HS-5 (cell line): Measurements from ENCODE around the gene ETFA.

Experiments
- DNase-seq: peaks from one replicate; pipeline ENCODE4 v3.0.0-alpha.2; 2012; ENCODE audit warnings: low read depth

ETFA gene

DNA sequence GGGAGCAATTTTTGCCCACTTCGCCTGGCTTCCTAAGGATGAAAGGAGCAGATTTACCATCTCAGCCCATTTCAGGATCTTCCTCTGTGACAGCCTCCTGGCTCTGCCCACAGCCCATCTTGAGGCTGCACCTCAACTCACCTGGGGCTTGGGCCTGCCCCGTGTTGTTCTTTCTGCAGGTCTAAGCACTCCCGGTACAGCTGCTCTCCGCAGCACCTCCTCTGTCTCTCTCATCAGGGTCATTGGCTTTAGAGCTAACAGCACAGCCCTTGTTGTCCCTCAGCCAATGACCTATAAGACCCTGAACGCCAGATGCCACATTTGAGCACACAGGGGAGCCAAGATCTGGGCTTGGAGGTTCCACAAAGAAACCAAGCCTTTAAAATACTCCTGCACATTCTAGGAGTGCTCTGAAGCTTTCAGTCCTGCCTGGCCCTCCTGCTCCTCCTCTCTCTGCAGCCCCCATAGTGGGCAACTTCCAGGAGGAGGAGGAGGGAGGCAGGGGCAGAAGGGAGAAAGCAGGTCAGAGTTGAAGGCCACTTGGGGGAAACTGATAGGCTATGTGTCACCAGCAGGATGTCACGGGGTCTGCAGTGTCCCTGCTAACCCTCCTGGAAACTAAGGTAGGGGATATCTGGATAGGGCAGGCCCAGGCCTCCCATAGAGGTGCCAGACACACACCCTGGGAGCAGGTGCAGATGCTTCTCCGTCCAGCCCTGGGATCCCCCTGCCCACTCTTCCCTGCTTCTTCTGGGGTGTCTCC is 115.6 kb downstream of the ETFA start:
- DNase-seq = no peak

DNA sequence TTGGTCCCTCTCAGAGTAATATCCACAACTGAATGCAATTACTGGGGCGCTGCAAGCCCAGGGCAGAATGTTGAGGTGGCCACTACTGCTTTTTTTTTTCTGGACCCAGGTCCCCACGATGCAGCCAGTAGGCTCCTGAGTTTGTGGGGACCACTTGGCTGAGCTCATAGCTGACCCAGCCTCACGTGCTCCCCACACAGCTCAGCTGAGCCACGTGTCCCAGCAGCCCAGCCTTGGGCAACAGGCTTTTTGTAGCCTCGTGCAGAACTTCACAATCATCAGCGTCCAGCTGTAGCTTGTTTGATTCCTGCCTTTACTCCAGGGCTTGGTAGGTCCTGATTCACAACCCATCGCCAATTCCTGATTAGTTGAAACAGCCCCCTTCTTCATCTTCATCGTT is 117.3 kb downstream of the ETFA start:
- no peak for DNase-seq

DNA sequence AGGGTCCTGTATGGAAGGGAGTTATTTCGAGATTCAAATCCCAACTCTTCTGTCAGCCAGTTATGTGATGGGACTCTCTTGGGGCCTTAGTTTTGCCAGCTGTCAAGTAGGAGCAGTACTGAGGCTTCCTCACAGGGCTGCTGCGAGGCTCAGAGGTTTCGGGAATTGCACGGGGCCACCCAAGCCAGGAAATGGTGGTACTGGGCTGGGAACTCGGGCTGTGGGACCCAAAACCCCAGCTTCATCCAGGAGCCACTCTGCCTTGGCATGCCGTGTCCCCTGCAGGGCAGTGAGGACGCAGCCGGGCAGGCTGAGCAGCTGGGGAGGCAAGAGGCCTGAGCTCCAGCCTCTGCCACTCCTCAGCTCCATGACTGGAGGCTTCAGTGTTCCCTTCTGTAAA is 118.6 kb downstream of the ETFA start:
- DNase-seq = no peak

DNA sequence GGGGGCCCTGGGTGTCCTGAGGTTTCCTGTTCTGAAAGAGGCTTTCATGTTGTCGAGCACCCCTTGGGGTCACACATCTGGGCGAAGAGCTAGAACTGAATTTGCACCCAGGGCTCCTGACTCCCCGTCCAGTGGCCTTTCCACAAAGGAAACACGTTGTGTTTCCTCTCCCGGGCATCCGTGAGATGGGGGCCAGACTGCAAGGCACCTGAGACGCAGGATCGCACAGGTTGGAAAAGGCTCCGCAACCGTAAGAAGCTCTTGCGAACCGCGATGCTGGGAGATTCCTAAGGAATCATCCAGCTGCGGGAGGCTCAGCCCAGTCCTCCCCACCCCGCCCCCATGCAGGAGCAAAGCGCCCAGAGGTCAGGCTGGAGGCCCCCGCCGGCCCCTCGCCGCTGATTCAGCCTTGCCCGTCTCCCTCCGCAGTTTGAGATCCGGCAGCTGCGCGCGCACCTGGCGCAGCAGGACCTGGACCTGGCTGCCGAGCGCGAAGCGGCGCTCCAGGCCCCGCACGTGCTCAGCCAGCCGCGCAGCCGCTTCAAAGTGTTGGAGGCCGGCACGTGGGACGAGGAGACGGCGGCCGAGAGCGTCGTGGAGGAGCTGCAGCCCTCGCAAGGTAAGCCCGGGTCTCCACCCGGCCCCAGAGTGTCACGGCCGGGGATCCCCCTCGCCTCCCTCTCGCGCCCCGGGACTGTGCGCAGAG is 119.6 kb downstream of the ETFA start:
- no peak for DNase-seq

DNA sequence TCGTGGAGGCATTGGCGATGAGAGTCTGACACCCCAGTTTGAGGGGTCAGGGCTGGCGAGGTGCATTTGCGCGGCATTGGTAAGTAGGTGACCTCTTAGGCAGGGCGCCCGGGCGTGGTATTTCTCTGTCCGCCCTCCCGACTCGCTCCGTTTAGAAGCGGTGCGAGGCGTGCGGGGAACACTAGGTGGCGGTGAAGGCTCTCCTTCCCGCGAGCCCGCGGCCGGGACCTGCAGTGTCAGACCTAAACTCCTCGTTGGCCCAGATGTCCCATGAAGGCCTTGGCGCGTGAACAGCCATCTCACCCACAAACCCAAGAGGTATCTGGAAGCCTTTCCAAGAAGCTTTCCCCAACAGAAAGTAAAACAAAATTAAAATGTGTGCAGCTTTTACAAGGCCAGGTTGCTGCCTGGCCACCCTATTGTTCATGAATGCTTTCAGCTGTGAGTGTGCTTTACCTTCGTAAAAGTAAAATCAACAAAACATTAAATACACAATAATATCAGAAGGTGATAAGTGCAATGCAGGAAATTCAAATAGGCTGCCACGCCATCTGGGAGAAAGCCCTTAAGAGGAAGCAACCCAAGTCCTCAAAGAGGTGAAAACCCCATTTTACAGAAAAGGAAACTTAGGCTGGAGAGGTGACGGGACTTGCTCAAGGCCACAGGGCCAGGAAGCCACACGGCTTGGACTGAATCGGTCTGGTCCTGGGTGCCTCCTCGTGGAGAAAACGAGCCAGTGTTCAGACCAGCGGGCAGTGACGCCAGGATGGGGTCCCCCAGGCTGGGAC is 120.3 kb downstream of the ETFA start:
- DNase-seq = no peak

DNA sequence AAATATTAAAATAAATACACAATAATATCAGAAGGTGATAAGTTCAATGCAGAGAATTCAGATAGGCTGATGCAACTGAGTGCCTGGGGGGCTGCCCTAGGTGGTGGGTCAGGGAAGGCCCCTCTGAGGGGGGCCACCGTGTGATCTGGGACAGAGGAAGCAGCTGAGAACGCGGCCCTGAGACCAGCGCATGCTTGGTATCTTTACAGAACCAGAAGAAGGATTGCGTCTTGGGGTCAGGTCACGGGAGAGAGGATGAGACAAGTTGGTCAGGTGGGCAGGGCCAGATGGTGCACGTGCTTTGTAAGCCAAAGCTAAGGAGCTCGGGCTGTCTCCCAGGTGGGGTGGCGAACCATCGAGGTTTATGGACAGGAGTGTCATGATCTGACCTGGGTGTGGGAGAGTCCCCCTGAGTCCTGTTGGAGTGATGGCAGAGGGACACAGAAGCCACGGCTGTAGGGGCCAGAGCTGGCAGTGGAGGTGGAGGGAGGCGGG is 121.2 kb downstream of the ETFA start:
- DNase-seq = no peak

DNA sequence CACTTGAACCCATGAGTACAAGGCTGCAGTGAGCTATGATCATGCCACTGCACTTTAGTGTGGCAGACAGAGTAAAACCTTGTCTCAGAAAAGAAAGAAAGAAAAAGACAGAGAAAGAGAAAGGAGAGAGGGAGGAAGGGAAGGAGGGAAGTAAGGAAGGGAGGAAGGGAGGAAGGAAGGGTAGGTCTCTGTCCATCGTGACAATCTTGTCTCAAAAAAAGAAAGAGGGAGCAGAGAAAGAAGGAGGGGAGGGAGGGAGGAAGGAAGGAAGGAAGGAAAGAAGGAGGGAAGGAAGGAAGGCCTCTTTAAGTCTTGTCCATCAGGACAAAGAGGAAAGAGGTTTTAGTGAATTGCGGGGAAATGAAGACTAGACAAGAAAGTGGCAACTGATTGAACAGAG is 122.2 kb downstream of the ETFA start:
- DNase-seq = no peak

DNA sequence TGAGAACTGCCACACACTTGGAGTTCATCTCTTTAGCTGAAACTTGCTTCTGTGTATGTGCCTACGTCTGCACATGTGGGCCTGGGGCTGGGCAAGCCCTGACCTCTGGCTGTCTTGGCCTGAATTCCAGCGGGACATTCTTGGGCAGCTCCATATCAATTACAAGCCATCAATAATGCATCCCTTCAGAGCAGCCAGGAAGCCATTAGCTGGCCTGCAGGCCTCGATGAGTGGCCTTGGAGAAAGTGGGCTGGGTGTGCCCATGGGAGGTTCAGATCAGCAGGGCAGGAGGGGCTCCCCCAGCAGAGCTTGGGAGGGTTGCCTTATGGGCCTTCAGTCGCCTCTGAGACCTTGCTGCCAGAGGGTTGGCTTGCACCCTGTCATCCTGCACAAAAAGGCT is 124.1 kb downstream of the ETFA start:
- no peak for DNase-seq

DNA sequence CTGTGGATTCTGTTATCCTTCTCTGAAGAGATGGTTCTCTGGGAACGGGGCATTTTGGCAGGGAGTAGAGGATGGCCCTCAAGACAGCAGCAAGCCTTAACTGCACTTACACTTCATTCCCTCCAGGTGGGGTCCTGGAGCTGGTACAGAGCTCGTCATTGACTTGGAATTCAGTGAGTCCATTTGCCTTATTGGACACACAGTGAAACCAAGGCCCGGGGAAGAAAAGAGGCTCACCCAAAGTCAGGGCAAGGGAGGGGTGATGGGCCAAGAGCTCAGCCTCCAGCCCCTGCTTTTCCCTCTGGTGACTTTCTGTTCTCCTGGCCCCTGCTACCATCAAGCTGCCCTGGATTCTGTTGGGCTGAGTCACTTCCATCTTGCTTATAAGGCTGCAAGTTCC is 125.6 kb downstream of the ETFA start:
- DNase-seq = peak; percentile 42

DNA sequence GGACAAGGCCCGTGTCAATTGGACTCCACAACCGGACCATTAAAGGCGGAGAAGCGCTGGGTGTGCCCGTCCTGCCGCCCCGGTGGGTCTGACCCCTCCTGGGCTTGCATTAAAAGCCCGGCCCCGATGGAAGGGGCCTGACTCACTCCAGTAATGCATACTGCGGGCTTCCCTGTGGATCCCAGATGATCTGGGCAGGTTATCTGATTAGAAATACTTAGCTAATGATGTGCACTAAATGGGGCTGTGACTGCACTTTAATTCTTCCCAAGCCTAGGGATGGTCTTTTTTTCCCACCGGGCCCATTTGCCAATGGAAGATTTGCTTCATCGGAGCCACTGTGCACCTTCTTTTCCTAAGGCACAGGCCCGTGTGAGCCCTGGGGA is 126.6 kb downstream of the ETFA start:
- DNase-seq = no peak

DNA sequence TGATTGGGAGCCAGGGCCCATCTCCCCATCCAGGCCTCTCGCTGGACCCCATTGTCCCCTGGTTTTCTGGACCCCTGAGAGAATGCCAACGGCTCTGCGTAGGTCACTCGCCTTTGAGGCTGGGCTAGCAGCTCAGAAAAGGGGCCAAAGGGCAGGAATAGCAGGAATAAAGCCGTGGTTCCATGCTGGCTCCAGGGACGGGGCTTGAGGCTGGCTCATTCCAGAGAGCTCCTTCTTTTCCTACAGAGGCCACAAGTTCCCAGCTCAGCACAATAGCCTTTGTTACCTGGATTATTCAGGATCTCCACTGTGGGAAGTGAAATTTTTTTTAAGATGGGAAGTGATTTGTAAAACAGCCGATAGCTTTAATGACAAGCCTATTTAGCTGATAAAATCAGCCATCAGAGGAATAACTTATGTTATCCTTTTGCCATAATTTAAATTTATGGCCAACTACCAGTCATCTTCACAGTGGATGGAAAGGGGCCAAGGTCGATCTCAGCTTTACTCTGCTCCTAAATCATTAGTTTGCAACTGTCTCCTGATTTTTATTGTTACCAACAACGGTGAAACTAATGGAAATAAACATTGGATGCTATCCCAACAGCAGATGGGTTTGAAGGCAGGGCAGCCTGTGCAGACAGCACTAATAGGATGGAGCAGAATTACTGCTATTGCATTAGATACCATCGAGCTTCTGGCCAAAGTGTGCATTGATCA is 127.2 kb downstream of the ETFA start:
- DNase-seq = no peak

DNA sequence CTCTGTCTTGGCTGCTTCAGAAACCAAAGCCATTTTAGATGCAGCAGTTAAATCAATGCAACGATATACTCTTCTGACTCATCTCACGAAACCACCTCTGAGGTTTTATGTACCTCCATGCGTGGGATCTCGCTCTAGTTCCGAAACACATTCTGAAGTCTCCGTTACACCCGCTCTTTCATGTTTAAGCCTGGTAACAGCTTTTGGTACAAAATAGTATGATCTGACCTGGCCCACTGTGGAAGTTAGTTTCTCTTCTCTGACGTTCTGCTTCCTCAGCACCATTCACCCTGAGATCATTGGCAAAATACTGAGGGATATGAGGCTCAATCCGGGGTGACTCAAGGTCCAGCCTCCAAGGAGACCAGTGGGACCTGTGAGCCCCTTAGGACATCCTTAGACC is 129.6 kb downstream of the ETFA start:
- no peak for DNase-seq

DNA sequence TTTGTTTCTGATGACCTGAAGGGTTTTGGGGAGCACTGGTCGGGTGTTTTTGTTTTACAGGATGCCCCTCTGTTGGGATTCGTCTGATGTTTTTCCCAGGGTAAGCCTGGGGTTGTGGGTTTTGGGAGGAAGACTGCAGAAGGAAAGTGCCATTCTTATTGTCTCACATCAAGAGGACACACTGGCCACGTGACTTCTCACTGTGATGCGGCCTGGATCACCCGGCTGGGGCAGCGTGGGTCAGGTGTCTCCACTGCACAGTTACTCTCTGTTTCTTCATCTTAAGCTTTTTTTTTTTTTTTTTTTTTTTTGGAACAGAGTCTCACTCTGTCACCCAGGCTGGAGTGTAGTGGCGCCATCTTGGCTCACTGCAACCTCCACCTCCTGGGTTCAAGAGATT is 130.9 kb downstream of the ETFA start:
- DNase-seq = no peak

DNA sequence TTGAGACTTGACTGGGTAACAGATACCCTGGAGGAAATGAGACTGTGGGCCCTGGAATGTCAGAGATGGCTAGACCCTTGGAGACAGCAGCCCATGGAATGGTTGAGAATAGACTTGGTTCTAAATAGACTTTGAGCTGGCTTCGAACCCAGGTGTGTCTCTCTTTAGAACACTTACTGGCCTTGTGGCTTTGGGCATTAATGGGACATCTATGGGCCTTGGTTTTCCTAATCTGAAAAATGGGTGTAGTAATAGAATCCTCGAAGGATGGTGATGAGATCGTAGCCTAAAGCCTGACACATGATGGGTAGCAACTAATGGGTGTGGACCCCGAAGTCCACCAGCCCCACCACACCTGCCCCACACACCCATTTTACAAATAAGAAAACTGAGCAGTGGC is 132.2 kb downstream of the ETFA start:
- no peak for DNase-seq

DNA sequence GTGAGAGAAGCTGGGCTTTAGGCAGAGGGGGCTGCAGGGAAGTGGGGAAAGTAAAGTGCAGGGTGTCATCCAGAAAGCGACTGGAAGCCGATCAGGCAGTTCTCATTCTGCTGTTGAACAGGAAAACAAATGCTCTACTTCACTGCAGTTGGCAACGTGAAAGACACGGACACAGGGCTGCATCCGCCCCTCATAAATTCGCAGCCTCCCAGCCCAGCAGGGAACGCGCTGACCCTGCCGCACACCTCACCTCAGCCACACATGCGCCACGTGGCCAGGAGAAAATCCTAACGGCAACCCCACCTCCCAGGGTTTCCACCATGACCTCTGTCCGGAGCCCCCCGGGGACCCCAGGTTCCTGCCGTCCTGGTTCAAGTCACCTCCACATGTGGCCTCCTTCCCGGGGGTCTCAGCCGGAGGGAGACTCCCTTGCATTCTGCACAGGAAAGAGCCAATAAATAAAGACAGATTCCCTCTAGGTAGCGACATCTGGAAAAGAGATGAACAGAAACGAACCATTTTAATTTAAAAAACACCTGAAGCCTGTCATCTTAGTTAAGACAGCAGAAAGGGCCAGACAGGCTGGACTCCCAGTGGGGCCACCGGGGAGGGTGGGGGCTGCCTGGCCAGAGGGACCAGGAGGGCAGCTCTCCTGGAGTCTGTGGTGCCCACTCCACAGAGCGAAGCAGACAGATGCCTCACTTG is 132.8 kb downstream of the ETFA start:
- DNase-seq = no peak

DNA sequence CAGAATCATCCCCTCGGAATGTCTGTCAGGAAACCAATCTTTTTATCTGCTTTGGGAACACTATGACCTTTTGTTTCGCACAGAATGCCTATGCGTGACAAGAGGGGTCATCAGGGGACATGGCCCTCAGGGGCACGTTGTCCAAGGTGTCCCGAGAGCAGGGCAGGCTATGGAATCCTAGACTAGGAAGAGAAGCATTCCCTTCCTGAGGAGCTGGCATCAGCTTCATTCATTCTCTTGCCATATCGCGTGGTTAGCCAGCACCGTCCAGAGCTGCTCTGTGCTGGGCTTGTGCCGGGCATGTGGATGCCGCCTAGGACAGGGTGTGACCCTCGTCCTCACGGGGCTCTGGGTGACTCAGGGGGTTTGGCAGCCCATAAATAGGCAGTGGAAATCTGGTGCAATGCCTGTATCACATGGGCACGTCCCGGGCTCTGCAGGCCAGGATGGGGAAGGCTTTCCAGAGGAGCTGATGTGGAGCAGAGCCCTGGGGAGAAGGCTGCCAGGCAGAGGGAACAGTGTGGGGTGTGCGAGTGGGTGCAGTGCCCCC is 133.7 kb downstream of the ETFA start:
- DNase-seq = peak; percentile 30

DNA sequence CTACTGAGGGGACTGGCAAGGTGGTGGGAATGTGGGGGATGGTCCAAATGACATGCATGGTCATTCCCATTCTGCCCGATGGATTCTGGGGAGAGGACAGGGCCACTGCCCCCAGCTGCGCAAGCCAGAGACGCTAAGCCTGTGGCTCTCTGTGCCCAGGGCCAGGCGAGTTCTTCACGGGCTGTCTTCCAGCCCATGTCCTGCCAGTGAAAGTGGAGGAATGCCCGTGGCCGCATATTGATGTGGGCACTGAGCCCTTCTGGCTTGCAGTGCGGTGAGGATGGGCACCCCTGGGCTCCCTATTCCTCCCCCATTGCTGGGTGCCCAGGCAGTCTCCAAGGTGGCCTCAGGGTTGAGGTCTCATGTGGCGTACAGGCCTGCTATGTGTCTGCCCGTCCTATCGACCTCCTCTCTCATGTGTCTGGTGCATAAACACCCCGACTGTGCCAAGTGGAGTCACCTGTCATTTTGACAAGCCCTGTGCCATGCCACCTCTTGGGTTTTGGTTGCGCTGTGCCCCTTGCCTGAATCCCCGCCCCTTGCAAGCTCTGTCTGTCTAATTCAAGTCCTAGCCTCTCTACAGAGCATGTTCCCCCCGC is 134.7 kb downstream of the ETFA start:
- DNase-seq = no peak

DNA sequence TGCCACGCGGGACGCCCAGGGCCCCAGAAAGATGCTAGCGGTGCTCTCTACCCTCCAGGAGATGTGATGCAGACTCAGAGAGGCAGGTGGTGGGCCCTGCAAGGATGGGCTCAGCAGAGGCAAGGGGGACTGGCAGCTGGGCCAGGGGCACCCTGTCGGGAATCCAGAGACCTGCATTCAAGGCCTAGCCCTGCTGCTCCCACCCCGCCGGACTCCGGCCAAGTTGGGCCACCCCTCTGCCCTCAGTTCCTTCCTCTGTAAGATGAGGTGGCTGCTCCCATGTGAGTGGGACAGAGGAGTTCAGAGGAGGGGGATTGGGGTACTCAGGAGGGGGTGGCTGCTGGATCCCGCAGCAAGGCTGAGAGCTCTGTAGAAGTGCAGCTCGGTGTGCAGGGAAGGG is 135.2 kb downstream of the ETFA start:
- no peak for DNase-seq

DNA sequence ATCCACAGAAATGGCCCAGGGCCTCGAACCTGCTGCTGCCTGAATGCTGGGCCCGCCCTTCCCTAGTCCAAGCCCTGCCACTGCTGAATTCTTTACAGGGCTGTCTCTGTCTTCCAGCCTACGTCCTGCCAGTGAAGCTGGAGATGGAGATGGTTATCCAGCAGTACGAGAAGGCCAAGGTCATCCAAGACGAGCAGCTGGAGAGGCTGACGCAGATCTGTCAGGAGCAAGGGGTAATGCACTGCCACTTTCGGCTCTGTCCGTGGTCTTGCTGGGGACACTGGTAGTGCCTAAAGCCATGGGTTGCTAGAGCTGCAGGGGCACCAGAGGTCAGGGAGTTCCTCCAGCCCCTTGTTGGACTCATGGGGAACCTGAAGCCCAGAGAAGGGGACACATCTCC is 135.8 kb downstream of the ETFA start:
- DNase-seq = no peak

DNA sequence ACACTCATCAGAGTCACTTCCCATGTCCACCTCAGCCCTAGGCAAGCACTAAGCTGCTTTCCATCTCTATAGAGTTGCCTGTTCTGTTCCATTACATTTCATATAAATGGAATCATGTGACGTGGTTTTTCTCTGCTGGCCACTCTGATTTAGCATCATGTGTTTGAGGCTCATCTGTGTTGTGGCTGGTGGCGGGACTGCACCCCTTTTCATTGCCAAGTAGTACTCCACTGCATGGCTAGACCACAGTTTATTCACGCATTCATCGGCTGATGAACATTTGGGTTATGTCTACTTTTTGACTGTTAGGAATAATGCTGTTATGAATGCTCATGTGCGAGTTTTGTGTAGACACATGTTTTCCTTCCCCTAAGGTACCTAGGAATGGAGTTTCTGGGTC is 136.6 kb downstream of the ETFA start:
- no peak for DNase-seq

DNA sequence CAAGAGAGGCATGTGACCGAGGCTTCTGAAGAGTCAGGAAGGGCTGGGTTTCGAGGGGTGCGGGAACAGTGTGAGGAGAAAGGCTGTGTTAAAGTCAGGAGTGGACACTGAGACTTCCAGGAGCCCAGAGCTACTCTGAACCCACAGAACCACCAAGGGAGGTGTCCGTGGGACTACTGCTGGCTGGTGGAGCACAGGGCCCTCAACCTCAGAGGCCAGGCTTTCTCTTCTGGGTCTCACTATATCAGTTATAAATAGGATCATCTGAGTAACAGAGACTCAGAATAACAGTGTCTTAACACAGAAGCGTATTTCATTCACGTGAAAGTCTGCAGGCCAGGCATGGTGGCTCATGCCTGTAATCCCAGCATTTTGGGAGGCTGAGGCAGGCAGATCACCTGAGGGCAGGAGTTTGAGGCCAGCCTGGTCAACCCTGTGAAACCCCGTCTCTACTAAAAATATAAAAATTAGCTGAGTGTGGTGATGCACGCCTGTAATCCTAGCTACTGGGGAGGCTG is 137.9 kb downstream of the ETFA start:
- no peak for DNase-seq
